ENCODE results near the gene C11orf71.

The C11orf71 gene

GRCh38 chr11:114353443-114353842 lies 46.9 kb downstream of the C11orf71 start:
- DNase-seq: no peak

- no peak for DNase-seq
Observed at GRCh38 chr11:114350022-114350421, 50.3 kb downstream of the C11orf71 start.
